Testis (tissue), 3 donors: ENCODE data around the gene PSMB10. TPM values are rescaled to one million over a fixed set of nuclear protein-coding genes. Genes with fewer than 3 reads are reported as not detected.

ENCODE experiments used
- DNase-seq: peaks from one replicate; pipeline ENCODE4 v3.0.0-alpha.2; 2019
- H3K27ac ChIP-seq, 2 donors: fragments of 200-600 bp; sonication (generic); one replicate each; pipeline ENCODE4 v1.5.1; 2019
- H3K27me3 ChIP-seq: fragments of 200-600 bp; sonication (generic); one replicate; pipeline ENCODE4 v1.5.1; 2019
- H3K36me3 ChIP-seq: fragments of 200-600 bp; sonication (generic); one replicate; pipeline ENCODE4 v1.5.1; 2017; ENCODE audit warnings: low read depth; ENCODE audit errors: missing control alignments
- H3K4me1 ChIP-seq: fragments of 200-600 bp; sonication (generic); one replicate; pipeline ENCODE4 v1.5.1; 2019
- H3K4me3 ChIP-seq, 2 donors: fragments of 200-600 bp; sonication (generic); one replicate each; pipeline ENCODE4 v1.5.1; 2017 to 2019
- H3K9me3 ChIP-seq: fragments of 200-600 bp; sonication (generic); one replicate; pipeline ENCODE4 v1.5.1; 2017
- POLR2A ChIP-seq: fragments of 450-650 bp; IDR thresholded peaks from one replicate; pipeline ENCODE4 v1.6.1; 2017; ENCODE audit warnings: antibody characterized with exemption, mild to moderate bottlenecking, moderate library complexity
- WGBS, 2 donors: methylation state at CpG; one replicate each; pipeline ENCODE4 v1.1.5; 2018; 5-methylcytosine and 5-hydroxymethylcytosine counted together
- intact Hi-C: fragments of 100-400 bp; cut with DNase I; formaldehyde crosslinking; loops from one replicate; pipeline ENCODE4 v1.15.1; 2023; ENCODE audit warnings: low total_unique reads
- polyA plus RNA-seq: library from polyadenylated mRNA; stranded (reverse); fragments of 350-450 nt; fragmentation: Illumina TruSeq; extraction: RNeasy Lipid Tissue Mini Kit (QIAGEN cat#74804); gene quantifications from one replicate; pipeline ENCODE4 v1.2.3, GENCODE V29; 2014; ENCODE audit warnings: low read depth, low replicate concordance; ENCODE audit not compliant: insufficient read depth
- total RNA-seq, 2 donors: library from RNA; depleted of rRNA; stranded (reverse); fragments of >200 nt; gene quantifications; one replicate each; pipeline ENCODE4 v1.2.3, GENCODE V29; 2016
- TF ChIP-seq, protein P1 (sequence below), 3 experiments: fragments of 450-650 bp in 2 of 3; fragments of 200-600 bp in 1 of 3; sonication (generic) in 1 of 3; IDR thresholded peaks; one replicate each; pipeline ENCODE4 v1.5.1; 2016 to 2019; ENCODE audit warnings: antibody characterized with exemption in 3 of 3, mild to moderate bottlenecking in 2 of 3, moderate library complexity in 1 of 3

Gene PSMB10
- total and polyA plus RNA-seq, 3 donors from 2014 or later: 13.2 to 49.1 (median 14.2) TPM

DNA sequence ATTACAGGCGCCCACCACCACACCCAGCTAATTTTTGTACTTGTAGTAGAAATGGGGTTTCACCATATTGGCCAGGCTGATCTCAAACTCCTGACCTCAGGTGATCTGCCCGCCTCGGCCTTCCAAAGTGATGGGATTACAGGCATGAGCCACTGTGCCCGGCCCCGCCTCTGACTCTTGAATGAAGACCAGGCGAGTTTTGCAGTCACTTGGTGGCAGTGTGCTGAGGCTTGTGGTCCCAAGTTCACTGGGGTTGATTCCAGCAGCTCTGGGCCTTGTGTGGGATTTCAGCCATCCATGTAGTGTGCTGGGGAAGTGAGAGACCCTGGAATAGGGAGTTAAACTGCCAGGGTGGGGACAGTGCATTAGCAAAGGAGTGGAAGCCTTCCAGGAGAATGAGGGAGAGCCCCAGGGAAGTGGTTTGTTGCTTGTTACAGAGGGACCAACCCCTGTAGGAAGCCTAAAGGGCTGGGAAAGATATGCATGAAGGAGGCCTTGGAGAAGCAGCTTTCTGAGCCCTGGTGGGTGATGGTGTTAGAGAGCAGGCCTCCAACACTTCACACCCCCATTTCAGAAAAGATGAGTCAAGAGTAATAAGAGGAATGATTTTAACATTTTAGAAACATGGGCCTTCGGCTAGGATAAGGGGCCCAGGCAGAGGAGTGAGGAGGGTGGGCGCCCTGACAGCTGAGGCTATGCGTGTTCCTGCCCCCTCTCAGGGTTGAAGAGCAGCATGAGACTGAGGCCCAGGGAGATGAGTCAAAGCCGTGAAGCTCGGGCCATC lies 29.1 kb downstream of the PSMB10 start:
- DNase-seq: no peak
- no peak for TF ChIP-seq POLR2A
- Histone ChIP-seq H3K36me3 (no peaks in the 10 kb centered on the region), H3K4me1 (no peaks in the 10 kb centered on the region), H3K27ac (no peak overlapping the region), H3K4me3 (no peak overlapping the region), H3K27me3 (no peaks in the 10 kb centered on the region), H3K9me3 (no peaks in the 10 kb centered on the region)
- WGBS, 2 donors: 84 to 95% methylated on average over 11 of the region's 11 CpGs
- intact Hi-C loops: no loop called here

DNA sequence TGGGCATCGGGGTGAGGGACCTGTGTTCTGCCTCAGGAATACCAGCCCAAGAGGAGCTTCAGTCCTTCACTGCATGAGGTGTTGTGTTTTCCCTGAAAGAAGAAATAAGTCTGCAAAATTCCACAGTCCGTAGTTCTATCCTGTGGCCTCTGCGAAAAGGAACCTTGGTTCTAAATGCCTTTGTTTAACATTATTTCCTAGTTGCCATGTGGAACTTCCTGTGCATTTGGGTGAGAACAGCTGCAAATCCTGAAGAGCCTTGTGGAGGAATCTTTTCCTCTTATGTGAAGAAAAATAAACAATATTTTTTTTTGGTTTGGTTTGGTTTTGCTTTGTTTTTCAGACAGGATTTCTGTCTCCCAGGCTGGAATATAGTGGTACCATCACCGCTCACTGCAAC lies 33.8 kb downstream of the PSMB10 start:
- Histone ChIP-seq H3K27me3 (no peaks in the 10 kb centered on the region), H3K9me3 (no peaks in the 10 kb centered on the region), H3K4me1 (no peaks in the 10 kb centered on the region), H3K27ac (no peak overlapping the region), H3K4me3 (no peak overlapping the region), H3K36me3 (no peaks in the 10 kb centered on the region)
- intact Hi-C loops: no loop called here
- WGBS, 2 donors: 81 to 82% methylated on average over 4 of the region's 4 CpGs
- no peak for DNase-seq
- no peak for TF ChIP-seq POLR2A
- TF ChIP-seq, protein P1, sequence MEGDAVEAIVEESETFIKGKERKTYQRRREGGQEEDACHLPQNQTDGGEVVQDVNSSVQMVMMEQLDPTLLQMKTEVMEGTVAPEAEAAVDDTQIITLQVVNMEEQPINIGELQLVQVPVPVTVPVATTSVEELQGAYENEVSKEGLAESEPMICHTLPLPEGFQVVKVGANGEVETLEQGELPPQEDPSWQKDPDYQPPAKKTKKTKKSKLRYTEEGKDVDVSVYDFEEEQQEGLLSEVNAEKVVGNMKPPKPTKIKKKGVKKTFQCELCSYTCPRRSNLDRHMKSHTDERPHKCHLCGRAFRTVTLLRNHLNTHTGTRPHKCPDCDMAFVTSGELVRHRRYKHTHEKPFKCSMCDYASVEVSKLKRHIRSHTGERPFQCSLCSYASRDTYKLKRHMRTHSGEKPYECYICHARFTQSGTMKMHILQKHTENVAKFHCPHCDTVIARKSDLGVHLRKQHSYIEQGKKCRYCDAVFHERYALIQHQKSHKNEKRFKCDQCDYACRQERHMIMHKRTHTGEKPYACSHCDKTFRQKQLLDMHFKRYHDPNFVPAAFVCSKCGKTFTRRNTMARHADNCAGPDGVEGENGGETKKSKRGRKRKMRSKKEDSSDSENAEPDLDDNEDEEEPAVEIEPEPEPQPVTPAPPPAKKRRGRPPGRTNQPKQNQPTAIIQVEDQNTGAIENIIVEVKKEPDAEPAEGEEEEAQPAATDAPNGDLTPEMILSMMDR (IDR thresholded peaks at IDR 0.05): no peak

GRCh38 chr16:67901734-67902133 lies 34.9 kb downstream of the PSMB10 start:
- 91 to 100% methylated on average over 5 of the region's 5 CpGs for WGBS, 2 donors
- no peak overlapping the region for H3K27ac ChIP-seq
- H3K36me3 ChIP-seq: no peaks in the 10 kb centered on the region
- H3K4me3 ChIP-seq: no peak overlapping the region
- DNase-seq: no peak
- no peaks in the 10 kb centered on the region for H3K27me3 ChIP-seq
- TF ChIP-seq, protein P1 (IDR thresholded peaks at IDR 0.05): no peak
- no peak for TF ChIP-seq POLR2A
- peaks cover 4% of the 10 kb centered on the region for H3K4me1 ChIP-seq
- intact Hi-C loops: no loop called here
- H3K9me3 ChIP-seq: no peaks in the 10 kb centered on the region

- peaks cover 15% of the 10 kb centered on the region for H3K4me1 ChIP-seq
- peak overlapping the region in 1 of 2 donors; percentile 27 for H3K27ac ChIP-seq
- no peaks in the 10 kb centered on the region for H3K27me3 ChIP-seq
- TF ChIP-seq POLR2A: no peak
- TF ChIP-seq, protein P1 (IDR thresholded peaks at IDR 0.05): no peak
- intact Hi-C loops: no loop called here
- DNase-seq: peak; percentile 33
- no peaks in the 10 kb centered on the region for H3K36me3 ChIP-seq
- H3K9me3 ChIP-seq: no peaks in the 10 kb centered on the region
- 71 to 75% methylated on average over 3 of the region's 3 CpGs for WGBS, 2 donors
- no peak overlapping the region for H3K4me3 ChIP-seq
Observed at GRCh38 chr16:67897231-67897630, 39.4 kb downstream of the PSMB10 start.

DNA sequence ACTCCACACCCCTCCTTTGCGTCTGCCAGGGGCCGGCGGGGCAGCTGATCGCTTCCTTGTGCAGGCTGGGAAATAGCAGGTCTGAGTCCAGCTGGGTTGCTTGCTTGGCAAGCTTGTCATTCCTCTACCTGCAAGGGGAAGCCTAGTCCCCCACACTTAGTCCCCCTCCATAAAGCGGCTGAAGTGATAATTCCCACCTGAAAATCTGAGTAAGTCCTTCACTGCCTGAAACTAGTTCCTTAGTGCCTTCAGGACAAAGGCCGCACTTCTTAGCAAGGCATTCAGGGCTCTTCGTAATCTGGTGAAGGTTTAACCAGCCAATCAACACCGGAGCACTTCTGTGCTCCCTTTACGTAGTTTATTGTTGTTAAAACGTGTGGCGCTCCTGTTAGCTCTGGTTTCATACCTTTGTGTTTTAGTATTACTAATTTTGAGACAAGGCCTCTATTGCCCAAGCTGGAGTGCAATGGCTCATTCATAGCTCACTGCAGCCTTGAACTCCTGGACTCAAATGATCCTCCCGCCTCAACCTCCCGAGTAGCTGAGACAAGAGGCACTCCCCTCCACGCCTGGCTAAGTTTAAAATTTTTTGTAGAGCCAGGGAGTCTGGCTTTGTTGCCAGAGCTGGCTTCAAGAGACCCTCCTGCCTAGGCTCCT lies 42.8 kb downstream of the PSMB10 start:
- 4 to 11% methylated on average over 12 to 14 of the region's 14 CpGs for WGBS, 2 donors

More for the DNA sequence above, 42.8 kb downstream of the PSMB10 start:
- intact Hi-C loops: no loop called here
- H3K36me3 ChIP-seq: no peaks in the 10 kb centered on the region
- no peaks in the 10 kb centered on the region for H3K9me3 ChIP-seq
- peak overlapping the region; percentile 90 to 96 for H3K4me3 ChIP-seq
- DNase-seq: no peak
- H3K27ac ChIP-seq: peak overlapping the region; percentile 93 to 94
- peaks cover 18% of the 10 kb centered on the region for H3K4me1 ChIP-seq
- no peak for TF ChIP-seq POLR2A
- TF ChIP-seq, protein P1 (IDR thresholded peaks at IDR 0.05): no peak
- H3K27me3 ChIP-seq: no peaks in the 10 kb centered on the region
